Muscle of leg (tissue), 16 donors: ENCODE measurements around the gene SYCP1. TPM values are rescaled to one million over a fixed set of nuclear protein-coding genes. Genes with fewer than 3 reads are reported as not detected.
"Not testable (repeated sequence)": the region's sequence is repeated elsewhere in the genome, so short reads cannot be mapped to it uniquely, and the experiment has no call there.

Experiments
- DNase-seq: peaks from one replicate; pipeline ENCODE4 v3.0.0; 2013
- H3K27ac ChIP-seq: one replicate; pipeline ENCODE4 v1.5.1; 2013; ENCODE audit warnings: mild to moderate bottlenecking, low read length, control low read depth
- H3K27me3 ChIP-seq: one replicate; pipeline ENCODE4 v1.6.1; 2013; ENCODE audit warnings: low read length; ENCODE audit not compliant: control insufficient read depth, insufficient read depth
- H3K36me3 ChIP-seq: one replicate; pipeline ENCODE4 v1.6.1; 2013; ENCODE audit warnings: low read length; ENCODE audit not compliant: control insufficient read depth, insufficient read depth
- H3K4me1 ChIP-seq: one replicate; pipeline ENCODE4 v1.6.1; 2013; ENCODE audit warnings: low read length; ENCODE audit not compliant: control insufficient read depth, insufficient read depth
- H3K4me3 ChIP-seq: one replicate; pipeline ENCODE4 v1.5.1; 2013; ENCODE audit warnings: low read length, control low read depth
- H3K9me3 ChIP-seq: replicated peaks from 2 replicates; pipeline ENCODE4 v1.6.1; 2013; ENCODE audit warnings: low read depth, low read length; ENCODE audit not compliant: control insufficient read depth
- WGBS: methylation state at CpG from one replicate; pipeline ENCODE4 v1.1.5; 2013; ENCODE audit warnings: missing lambda C conversion rate; ENCODE audit not compliant: insufficient coverage; 5-methylcytosine and 5-hydroxymethylcytosine counted together
- long read RNA-seq, 11 donors: transcript quantifications; one replicate each; lab custom pipeline, GENCODE V29; 2026
- polyA plus RNA-seq, 8 donors: library from polyadenylated mRNA; unstranded; fragments of 120-200 nt; gene quantifications; one replicate each; pipeline versions ENCODE4 v1.2.1 to v1.2.3, GENCODE V29; 2013; ENCODE audit warnings: inconsistent platforms in 1 of 8, low replicate concordance in 1 of 8; ENCODE audit not compliant: insufficient read length in 8 of 8, insufficient read depth in 1 of 8
- total RNA-seq: library from RNA; stranded (reverse); fragments of 120-200 nt; gene quantifications from one replicate; pipeline ENCODE4 v1.2.4, GENCODE V29; 2013

The SYCP1 gene, protein sequence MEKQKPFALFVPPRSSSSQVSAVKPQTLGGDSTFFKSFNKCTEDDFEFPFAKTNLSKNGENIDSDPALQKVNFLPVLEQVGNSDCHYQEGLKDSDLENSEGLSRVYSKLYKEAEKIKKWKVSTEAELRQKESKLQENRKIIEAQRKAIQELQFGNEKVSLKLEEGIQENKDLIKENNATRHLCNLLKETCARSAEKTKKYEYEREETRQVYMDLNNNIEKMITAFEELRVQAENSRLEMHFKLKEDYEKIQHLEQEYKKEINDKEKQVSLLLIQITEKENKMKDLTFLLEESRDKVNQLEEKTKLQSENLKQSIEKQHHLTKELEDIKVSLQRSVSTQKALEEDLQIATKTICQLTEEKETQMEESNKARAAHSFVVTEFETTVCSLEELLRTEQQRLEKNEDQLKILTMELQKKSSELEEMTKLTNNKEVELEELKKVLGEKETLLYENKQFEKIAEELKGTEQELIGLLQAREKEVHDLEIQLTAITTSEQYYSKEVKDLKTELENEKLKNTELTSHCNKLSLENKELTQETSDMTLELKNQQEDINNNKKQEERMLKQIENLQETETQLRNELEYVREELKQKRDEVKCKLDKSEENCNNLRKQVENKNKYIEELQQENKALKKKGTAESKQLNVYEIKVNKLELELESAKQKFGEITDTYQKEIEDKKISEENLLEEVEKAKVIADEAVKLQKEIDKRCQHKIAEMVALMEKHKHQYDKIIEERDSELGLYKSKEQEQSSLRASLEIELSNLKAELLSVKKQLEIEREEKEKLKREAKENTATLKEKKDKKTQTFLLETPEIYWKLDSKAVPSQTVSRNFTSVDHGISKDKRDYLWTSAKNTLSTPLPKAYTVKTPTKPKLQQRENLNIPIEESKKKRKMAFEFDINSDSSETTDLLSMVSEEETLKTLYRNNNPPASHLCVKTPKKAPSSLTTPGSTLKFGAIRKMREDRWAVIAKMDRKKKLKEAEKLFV
- total RNA-seq (not detected), polyA plus RNA-seq (not detected)
- long read RNA-seq, donor 1, result 0 reads
- long read RNA-seq, donor 2, result 0 reads
- long read RNA-seq, donor 3, result 0 reads
- long read RNA-seq, donor 4, result 0 reads
- long read RNA-seq, donor 5, result 0 reads
- long read RNA-seq, donor 6, result 0 reads
- long read RNA-seq, donor 7, result 0 reads
- long read RNA-seq, donor 8, result 0 reads
- long read RNA-seq, donor 9, result 0 reads
- long read RNA-seq, donor 10, result 0 reads
- long read RNA-seq, donor 11, result 0 reads

DNA sequence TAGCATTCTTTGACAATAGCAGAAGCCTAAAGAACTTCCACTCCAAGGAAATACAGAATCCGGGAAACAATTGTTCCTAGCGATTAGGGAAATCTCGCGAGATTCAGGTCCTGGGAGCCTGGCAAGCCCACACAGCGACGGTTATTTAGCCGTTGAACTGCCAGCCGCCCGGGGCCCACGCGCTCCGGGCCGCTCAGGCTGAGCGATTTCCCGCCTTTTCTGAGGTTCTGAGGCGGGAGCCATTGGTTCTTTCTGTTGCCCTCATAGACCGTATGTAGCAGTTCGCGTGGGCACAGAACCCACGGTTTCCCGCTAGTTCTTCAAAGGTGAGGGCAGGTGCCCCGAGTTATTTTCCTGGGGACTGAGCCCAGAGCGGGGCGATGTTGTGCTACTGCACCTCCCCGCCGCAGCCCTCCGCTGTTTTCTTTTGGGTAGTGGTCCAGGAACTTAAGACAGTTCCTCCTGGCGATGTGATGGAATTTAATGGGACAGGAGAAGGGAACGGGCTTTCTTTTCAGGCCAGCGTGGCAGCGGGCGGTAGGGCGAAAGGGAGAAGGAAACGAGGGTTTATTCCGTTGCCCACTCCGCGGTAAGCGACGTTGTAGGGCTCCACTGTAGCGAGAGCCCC, at the start of gene SYCP1:
Gene SYCP1 (plus strand): TSS at position 171 of the 628 bp plus-strand sequence. CDS start 602 bp downstream, outside the sequence.
- Histone ChIP-seq H3K36me3 (no peaks in the 10 kb centered on the region), H3K4me3 (no peak within 1 kb of the TSS), H3K27me3 (peaks cover 16% of the 10 kb centered on the region), H3K27ac (no peak within 1 kb of the TSS), H3K9me3 (no peaks in the 10 kb centered on the region), H3K4me1 (no peaks in the 10 kb centered on the region)
- DNase-seq, result no peak
- 44% methylated on average over 30 of the region's 40 CpGs for WGBS

DNA sequence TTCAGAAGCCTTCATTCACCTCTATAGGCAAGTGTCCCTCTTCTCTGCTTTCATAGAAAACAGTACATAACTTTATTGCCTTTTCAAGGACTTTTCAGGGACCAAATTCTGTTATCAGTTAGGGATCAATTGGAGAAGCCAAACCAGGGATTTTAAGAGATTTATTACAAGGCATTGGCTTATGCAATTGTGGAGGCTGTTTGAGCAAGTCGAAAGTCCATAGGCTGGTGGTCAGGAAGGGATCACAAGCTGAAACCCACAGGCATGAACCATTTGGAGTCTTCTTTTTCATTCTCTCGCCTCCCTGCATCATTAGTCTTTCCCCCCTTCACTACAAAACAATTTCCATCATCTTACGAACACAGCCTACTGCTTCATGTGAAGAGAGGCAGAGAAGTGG, 34.8 kb upstream of the SYCP1 start:
- H3K27me3 ChIP-seq, result no peaks in the 10 kb centered on the region
- no peak for DNase-seq
- H3K9me3 ChIP-seq, result no peaks in the 10 kb centered on the region
- WGBS, result no CpG with 5 or more reads among the region's 3 CpGs
- H3K4me1 ChIP-seq, result no peaks in the 10 kb centered on the region
- H3K27ac ChIP-seq, result no peak overlapping the region
- H3K36me3 ChIP-seq, result no peaks in the 10 kb centered on the region
- no peak overlapping the region for H3K4me3 ChIP-seq

DNA sequence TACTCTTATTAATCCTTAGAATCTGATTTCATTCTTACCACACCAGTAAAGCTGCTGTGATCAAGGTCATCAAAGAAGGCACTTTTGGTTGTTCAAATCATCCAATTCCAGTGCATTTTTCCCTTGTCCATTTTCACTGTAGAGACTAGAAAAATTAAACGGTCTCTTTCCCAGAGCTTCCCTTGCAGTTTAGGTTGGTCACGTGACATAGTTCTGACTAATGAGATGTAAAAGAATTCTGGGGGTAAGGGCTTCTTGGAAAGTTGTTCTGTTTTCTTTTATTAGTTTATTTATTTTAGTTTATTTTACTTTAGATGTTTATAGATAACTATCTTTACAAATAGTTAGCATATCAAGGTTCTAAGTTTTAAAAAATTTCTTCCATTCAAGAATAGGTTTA, 34.3 kb upstream of the SYCP1 start:
- Histone ChIP-seq H3K4me3 (no peak overlapping the region), H3K9me3 (no peaks in the 10 kb centered on the region), H3K27me3 (no peaks in the 10 kb centered on the region), H3K4me1 (no peaks in the 10 kb centered on the region), H3K27ac (no peak overlapping the region), H3K36me3 (no peaks in the 10 kb centered on the region)
- no CpG with 5 or more reads among the region's 2 CpGs for WGBS
- no peak for DNase-seq

DNA sequence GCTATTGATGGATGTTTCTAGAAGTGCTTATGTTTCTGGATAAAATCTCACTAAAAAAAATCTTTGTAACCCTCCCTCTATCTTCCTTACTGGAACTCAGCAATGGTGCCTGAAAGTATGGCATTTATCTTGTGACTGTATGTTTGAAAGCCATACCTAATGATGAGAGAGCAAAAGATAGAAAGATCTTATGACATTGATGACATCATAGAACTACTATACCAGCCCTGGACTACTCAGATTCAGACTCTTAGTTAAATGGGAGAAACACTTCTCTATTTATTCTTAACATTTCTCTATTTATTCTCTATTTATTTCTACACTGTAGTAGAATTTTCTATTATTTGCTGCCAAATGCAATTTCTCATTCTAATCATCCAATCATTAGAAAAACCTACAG, 32.7 kb upstream of the SYCP1 start:
- Histone ChIP-seq H3K9me3 (no peaks in the 10 kb centered on the region), H3K4me1 (no peaks in the 10 kb centered on the region), H3K36me3 (no peaks in the 10 kb centered on the region), H3K27me3 (no peaks in the 10 kb centered on the region), H3K27ac (no peak overlapping the region), H3K4me3 (no peak overlapping the region)
- DNase-seq, result no peak

DNA sequence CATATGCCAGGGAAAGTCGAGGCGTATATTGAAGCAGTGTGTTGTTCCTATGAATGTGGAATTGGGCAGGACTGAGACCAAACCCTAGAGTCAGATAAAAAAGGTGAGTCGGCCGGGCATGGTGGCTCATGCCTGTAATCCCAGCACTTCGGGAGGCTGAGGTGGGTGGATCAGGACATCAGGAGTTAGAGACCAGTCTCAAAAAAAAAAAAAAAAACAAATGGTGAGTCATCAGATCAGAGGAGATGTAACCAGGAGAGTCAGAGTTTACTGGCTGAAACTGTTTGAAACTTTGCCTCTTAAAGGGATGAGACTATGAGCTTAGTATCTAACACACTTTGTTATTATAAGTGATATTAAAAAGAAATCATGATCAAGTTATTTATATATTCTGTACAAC, 26.4 kb upstream of the SYCP1 start:
- no peaks in the 10 kb centered on the region for H3K9me3 ChIP-seq
- no peak for DNase-seq
- WGBS, result 86% methylated on average over 5 of the region's 5 CpGs
- no peak overlapping the region for H3K27ac ChIP-seq
- H3K4me1 ChIP-seq, result no peaks in the 10 kb centered on the region
- no peaks in the 10 kb centered on the region for H3K27me3 ChIP-seq
- no peak overlapping the region for H3K4me3 ChIP-seq
- no peaks in the 10 kb centered on the region for H3K36me3 ChIP-seq

DNA sequence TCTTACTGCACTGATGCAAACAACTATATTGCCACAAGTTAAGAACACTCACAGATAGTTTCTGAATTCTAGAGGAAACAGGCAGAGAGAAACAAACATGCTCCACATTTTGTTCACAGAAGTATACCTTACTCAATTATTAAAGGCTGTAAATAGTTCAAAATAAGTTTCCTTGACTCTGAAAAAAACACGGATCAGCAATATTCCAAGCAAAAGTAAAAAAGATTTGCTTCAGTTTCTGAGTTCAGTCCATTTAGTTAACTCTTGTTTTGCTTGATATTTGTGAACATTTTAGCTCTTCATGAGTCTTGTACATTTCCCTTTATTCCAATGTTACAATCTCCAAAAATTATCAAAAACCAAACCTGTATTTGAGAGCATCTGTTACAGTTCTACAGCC, 24.6 kb upstream of the SYCP1 start:
- not testable (repeated sequence) for H3K9me3 ChIP-seq, H3K4me1 ChIP-seq, H3K27ac ChIP-seq, DNase-seq, H3K27me3 ChIP-seq, H3K4me3 ChIP-seq, H3K36me3 ChIP-seq
- WGBS, result no CpG with 5 or more reads among the region's 1 CpG

DNA sequence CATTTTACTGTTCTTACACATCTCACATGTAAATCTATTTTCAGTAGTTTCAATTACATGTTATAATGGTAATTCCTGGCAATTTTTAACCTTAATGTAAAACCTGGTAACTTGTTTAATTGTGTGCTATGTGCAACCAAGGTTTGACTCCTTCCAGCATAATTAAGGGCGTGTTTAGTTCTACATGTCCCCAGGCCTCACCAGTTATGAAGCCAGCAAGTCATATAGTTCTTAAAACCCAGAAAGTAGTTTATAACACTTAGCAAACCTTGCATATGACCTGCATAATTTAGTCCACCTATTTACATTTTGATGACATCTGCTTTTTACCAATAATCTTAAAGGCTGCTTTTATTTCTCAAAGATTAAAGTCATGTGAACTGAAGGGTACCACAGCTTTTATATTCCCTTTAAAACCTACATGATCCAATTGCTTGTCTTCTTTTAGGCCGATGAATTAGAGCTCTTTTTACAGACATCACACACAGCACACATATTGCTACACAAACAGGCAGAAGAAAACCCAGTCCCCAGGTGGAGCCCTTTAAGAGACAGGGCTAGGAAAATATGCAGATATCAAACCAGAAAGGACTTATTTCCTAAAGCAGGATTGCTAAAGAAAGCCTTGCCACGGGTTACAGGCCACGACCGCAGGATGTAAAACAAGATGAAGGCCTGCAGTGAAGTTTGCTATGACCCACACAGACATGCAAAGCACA, 23.2 kb upstream of the SYCP1 start:
- H3K36me3 ChIP-seq, result no peaks in the 10 kb centered on the region

DNA sequence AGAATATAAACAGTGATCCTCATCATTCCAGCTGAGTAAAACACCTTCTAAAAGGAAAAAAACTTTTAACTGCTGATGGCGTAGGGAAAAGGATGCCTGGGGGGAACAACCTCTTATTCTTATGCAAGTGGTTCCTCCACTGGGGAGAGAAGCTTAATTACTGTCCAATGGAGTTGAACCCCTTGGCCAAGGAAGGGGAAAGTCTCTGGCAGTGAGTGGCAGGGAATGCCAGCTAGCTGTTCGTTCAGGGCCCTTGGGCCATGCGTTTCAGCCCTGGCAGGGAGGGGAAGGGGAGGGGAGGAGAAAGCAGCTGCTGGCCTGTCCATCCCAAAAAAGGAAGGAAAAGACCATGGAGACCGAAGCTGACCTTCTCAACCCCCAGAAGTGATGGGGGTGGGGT, 22.6 kb upstream of the SYCP1 start:
- H3K9me3 ChIP-seq, result no peaks in the 10 kb centered on the region
- no peaks in the 10 kb centered on the region for H3K27me3 ChIP-seq
- no peak overlapping the region for H3K4me3 ChIP-seq
- no peak overlapping the region for H3K27ac ChIP-seq
- no peaks in the 10 kb centered on the region for H3K36me3 ChIP-seq
- no peaks in the 10 kb centered on the region for H3K4me1 ChIP-seq
- no CpG with 5 or more reads among the region's 4 CpGs for WGBS
- DNase-seq, result no peak

More for the DNA sequence above, 23.2 kb upstream of the SYCP1 start:
- no peaks in the 10 kb centered on the region for H3K4me1 ChIP-seq
- DNase-seq, result no peak
- no peak overlapping the region for H3K4me3 ChIP-seq
- H3K27me3 ChIP-seq, result no peaks in the 10 kb centered on the region
- H3K9me3 ChIP-seq, result no peaks in the 10 kb centered on the region
- WGBS, result 84% methylated on average over 2 of the region's 5 CpGs
- no peak overlapping the region for H3K27ac ChIP-seq

DNA sequence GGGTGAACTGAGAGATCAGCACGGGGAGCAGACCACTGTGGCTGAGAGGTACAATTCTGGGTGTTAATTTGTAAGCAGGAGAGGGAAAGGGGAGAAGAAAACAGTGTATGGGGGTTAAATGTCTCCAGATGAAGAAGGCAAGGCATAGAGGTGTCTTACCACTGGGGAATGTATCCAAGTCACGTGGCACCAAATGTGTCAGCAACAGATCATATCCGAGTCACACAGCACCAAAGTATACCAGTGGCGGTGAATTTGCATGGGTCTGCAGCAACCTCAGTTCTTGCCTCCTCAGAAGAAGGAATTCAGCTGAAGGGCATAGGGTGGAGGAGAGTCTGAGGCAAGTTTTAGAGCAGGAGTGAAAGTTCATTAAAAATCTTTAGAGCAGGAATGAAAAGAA, 21.2 kb upstream of the SYCP1 start:
- Histone ChIP-seq H3K27ac (no peak overlapping the region), H3K9me3 (no peaks in the 10 kb centered on the region), H3K27me3 (no peaks in the 10 kb centered on the region), H3K36me3 (no peaks in the 10 kb centered on the region), H3K4me1 (no peaks in the 10 kb centered on the region), H3K4me3 (no peak overlapping the region)
- DNase-seq, result no peak
- WGBS, result 73% methylated on average over 2 of the region's 4 CpGs
